GM19099 (cell line): Measurements from ENCODE around the gene ACTN1.

Experiments
- POLR2A ChIP-seq: IDR thresholded peaks from 3 replicates; pipeline ENCODE4 v1.6.1; 2011; ENCODE audit warnings: low read depth; ENCODE audit not compliant: insufficient read length; ENCODE audit errors: extremely low read depth

ACTN1 gene

DNA sequence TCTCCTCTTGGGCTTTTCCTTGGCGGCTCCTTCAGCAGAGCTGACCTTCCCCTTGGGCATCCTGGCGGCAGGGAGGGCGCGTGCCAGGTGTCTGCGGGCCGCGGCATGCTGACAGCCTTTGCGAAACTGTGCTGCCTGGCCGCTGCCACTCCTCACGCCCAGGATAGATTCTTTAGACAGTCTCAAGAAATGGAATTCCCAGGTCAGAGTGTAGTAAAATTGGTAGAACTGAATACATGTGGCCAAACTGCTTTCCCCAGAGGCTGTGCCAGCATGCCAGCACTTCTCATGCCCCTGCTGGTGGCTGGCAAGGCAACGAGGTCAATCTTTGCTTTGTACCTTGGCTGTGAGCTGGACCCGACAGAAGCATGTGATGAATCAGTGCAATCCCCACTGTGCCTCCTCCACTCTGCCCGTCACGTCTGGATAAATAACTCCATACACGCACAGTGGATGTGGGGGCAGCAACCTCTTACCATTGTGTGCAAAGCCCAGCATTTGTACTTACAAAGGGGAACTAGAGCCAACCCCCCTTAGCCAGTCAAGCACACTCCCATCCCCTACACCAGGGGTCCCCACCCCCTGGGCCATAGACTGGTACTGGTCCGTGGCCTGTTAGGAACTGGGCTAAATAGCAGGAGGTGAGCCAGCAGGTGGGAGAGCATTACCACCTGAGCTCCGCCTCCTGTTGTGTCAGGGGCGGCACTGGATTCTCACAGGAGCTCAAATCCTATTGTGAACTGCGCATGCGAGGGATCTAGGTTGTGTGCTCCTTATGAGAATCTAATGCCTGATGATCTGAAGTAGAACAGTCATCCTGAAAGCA, 90.9 kb downstream of the ACTN1 start:
- TF ChIP-seq POLR2A, result no peak

- no peak for TF ChIP-seq POLR2A
Measured at GRCh38 chr14:68886109-68886434, 93.0 kb downstream of the ACTN1 start.

- TF ChIP-seq POLR2A, result no peak
Measured at GRCh38 chr14:68885226-68886108, 93.6 kb downstream of the ACTN1 start.

- no peak for TF ChIP-seq POLR2A
Measured at GRCh38 chr14:68884031-68885030, 94.8 kb downstream of the ACTN1 start.

GRCh38 chr14:68882235-68882634, 96.9 kb downstream of the ACTN1 start:
- TF ChIP-seq POLR2A, result no peak

- no peak for TF ChIP-seq POLR2A
Measured at GRCh38 chr14:68881396-68881795, 97.7 kb downstream of the ACTN1 start.

GRCh38 chr14:68880581-68881105, 98.5 kb downstream of the ACTN1 start:
- TF ChIP-seq POLR2A, result no peak

DNA sequence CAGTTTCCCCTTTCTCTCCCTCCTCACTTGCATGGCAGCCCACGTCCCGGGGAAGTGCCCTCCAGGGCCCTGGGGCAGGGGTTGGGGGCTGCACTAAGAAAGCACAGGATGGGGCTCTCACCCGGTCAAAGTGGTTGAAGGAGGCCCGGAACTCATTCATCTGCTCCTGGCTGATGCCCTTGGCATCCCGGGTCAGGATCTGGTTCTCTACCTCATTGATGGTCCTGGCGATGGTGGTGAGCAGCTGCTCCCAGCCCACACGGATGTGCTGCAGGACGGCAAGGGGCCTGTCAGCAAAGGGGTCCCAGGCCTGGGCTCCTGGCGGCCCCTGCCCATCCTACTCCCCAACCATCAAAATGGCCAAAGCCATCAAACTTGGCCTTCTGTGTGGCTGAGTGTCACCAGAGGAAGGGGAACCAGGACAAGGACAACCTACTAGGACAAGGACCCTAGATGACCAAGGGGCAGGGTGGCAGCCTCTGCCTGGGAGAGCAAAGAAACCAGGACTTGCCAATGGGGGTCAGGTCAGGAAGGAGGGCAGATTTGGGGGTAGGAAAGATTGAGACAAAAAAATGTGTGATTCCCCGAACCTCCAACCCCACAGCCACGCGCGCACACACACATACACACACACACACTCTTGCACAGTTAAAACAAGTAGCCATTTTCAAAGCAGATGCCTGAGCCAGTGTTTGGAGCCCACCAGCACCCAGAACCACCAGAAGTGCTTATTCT, 99.1 kb downstream of the ACTN1 start:
- no peak for TF ChIP-seq POLR2A

- no peak for TF ChIP-seq POLR2A
Measured at GRCh38 chr14:68879321-68879781, 99.8 kb downstream of the ACTN1 start.

- TF ChIP-seq POLR2A, result no peak
Measured at GRCh38 chr14:68878908-68879307, 100.2 kb downstream of the ACTN1 start.

- no peak for TF ChIP-seq POLR2A
Measured at GRCh38 chr14:68877993-68878575, 101.0 kb downstream of the ACTN1 start.

DNA sequence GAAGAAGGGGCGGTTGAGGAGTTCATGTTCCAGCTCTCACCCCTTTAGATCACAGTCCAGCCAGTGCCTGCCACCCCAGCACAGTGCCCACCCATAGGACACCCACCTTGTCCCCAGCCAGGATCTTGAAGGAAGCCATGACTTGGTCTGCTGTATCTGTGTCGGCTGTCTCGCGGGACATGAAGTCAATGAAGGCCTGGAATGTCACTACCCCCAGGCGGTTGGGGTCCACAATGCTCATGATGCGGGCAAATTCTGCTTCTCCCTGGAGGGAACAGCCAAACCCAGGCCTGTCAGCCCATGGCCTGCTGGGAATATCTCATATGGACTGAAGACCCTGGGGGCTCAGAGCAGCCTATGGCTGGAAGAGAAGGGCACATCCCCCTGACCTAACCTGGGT, 102.1 kb downstream of the ACTN1 start:
- no peak for TF ChIP-seq POLR2A

DNA sequence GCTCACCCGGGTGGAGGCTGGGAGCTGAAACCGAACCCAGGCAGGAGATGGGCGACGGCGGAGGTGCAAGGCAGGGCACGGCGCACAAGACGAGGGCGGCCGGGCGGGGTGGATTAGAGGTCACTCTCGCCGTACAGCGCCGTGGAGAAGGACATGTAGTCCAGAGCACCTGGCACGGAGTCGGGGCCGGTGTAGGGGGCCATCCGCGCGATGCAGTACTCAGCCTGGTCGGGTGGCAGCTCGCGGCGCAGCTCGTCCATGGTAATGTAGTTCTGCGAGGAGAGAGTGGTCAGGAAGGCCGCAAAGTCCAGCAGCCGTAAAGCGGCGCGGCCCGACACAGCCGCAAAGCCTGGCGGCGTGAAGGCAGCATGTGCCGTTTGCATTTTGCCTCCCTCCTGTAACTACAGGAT, 104.4 kb downstream of the ACTN1 start:
- no peak for TF ChIP-seq POLR2A

- no peak for TF ChIP-seq POLR2A
Measured at GRCh38 chr14:68873376-68873775, 105.7 kb downstream of the ACTN1 start.

DNA sequence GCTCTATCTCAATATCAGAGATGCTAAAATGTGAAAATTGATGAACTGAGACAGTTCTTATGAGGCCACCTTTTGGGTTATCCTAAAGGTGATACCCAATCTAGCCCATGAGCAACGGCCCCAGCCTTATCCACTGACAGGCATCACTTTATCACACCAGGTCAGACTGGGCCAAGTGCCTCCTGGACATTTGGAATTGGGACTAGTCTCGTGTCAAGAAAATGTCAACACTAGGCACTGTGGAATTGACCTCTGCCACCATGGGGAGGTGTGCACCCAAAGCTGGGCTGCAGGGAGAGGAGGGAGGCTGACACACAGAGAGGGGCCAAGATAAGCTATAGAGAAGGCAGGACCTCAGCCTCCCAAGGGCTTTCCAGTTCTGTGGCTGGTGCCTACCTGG, 107.7 kb downstream of the ACTN1 start:
- TF ChIP-seq POLR2A, result no peak
